Rectal smooth muscle tissue (tissue), 1 donor: ENCODE results near the gene AGFG1.
"Not testable (repeated sequence)": the region's sequence is repeated elsewhere in the genome, so short reads cannot be mapped to it uniquely, and the experiment has no call there.

Experiments
- H3K27ac ChIP-seq: one replicate; pipeline ENCODE4 v1.7.0; 2013; ENCODE audit warnings: low read depth, low read length, inconsistent platforms
- H3K27me3 ChIP-seq: one replicate; pipeline ENCODE4 v1.7.0; 2013; ENCODE audit warnings: low read length; ENCODE audit not compliant: control insufficient read depth, insufficient read depth
- H3K36me3 ChIP-seq: one replicate; pipeline ENCODE4 v1.7.0; 2013; ENCODE audit warnings: low read length; ENCODE audit not compliant: control insufficient read depth, insufficient read depth
- H3K4me1 ChIP-seq: one replicate; pipeline ENCODE4 v1.7.0; 2013; ENCODE audit warnings: low read length; ENCODE audit not compliant: control insufficient read depth, insufficient read depth
- H3K4me3 ChIP-seq: one replicate; pipeline ENCODE4 v1.7.0; 2013; ENCODE audit warnings: low read length
- H3K9ac ChIP-seq: one replicate; pipeline ENCODE4 v1.7.0; 2013; ENCODE audit warnings: low read length

AGFG1 gene

DNA sequence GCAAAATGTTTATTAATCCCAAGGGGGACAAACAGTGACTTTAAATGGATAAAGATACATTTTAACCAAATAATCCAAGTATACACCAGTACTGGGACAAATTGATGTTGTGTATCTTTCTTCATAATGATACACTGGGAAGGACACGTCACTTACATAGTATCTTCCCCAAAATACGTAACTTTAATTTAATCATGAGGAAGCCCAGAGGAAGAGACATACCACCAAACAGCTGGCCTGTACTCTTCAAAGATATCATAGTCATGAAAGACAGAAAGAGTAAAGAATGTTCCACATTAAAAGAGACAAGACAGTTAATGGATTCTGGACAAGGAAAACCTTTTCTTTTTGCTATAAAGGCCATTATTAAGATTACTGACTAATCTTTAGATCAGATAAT is 37.1 kb downstream of the AGFG1 start:
- H3K36me3 ChIP-seq, result no peaks in the 10 kb centered on the region
- H3K9ac ChIP-seq, result no peak overlapping the region
- no peaks in the 10 kb centered on the region for H3K27me3 ChIP-seq
- no peak overlapping the region for H3K4me3 ChIP-seq
- H3K4me1 ChIP-seq, result no peaks in the 10 kb centered on the region
- no peak overlapping the region for H3K27ac ChIP-seq

GRCh38 chr2:227509824-227510619 is 38.1 kb downstream of the AGFG1 start:
- no peak overlapping the region for H3K9ac ChIP-seq
- no peaks in the 10 kb centered on the region for H3K36me3 ChIP-seq
- no peak overlapping the region for H3K27ac ChIP-seq
- H3K4me1 ChIP-seq, result no peaks in the 10 kb centered on the region
- H3K4me3 ChIP-seq, result no peak overlapping the region
- no peaks in the 10 kb centered on the region for H3K27me3 ChIP-seq

DNA sequence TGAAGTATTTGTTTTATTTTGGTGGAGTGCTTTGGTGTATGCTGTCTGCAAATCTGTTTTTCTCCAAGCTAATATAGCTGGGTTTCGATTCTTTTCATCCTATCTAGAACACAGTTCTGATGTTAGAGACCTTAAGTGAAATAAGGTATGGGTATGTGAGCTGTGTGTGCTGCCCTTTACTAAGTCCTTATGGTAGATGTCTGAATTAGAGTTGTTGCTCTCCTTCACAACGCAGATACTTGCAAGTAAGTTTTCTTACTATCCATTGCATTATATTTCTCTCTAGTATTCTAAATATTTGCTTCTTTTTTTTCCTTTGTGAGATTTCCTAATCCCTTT is 38.6 kb downstream of the AGFG1 start:
- Histone ChIP-seq H3K27ac (no peak overlapping the region), H3K4me3 (no peak overlapping the region), H3K27me3 (no peaks in the 10 kb centered on the region), H3K4me1 (no peaks in the 10 kb centered on the region), H3K9ac (no peak overlapping the region), H3K36me3 (no peaks in the 10 kb centered on the region)

DNA sequence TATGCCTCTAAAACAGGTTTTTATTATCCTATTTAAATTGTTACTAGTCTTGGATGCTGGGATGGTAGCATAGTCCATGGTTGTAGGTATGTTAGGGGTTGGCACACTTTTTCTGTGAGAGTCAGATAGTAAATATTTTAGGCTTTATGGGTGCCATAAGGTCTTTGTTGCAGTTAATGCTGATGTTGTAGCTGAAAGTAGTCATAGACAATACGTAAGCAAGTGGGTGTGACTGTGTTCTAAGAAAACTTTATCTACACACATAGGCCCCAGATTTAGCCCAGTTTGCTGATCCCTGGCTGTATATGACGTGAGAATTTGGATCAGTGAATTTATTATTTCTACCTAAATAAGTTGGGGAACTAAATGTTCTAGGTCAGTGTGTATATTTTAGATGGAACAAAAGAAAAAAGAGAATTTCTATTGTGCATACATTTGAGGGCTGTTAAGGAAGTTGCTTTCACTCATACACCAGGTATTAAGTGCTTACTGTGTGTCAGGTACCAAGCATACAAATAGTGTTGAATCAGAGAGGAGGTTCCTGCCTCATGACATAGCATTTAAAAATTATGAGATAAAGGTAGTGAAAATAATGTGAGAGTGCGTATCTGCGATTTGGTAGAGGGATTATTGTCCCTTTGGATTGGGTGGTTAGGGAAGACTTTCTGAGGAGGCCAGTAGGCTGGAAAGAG is 39.4 kb downstream of the AGFG1 start:
- no peak overlapping the region for H3K4me3 ChIP-seq
- no peaks in the 10 kb centered on the region for H3K27me3 ChIP-seq
- H3K27ac ChIP-seq, result no peak overlapping the region
- no peak overlapping the region for H3K9ac ChIP-seq
- H3K4me1 ChIP-seq, result peaks cover 5% of the 10 kb centered on the region
- H3K36me3 ChIP-seq, result no peaks in the 10 kb centered on the region

- H3K36me3 ChIP-seq, result no peaks in the 10 kb centered on the region
- no peak overlapping the region for H3K9ac ChIP-seq
- no peak overlapping the region for H3K4me3 ChIP-seq
- no peak overlapping the region for H3K27ac ChIP-seq
- peaks cover 8% of the 10 kb centered on the region for H3K4me1 ChIP-seq
- H3K27me3 ChIP-seq, result no peaks in the 10 kb centered on the region
Observed at GRCh38 chr2:227511955-227512354, 40.0 kb downstream of the AGFG1 start.

- no peak overlapping the region for H3K9ac ChIP-seq
- peaks cover 8% of the 10 kb centered on the region for H3K4me1 ChIP-seq
- H3K4me3 ChIP-seq, result no peak overlapping the region
- no peak overlapping the region for H3K27ac ChIP-seq
- H3K27me3 ChIP-seq, result no peaks in the 10 kb centered on the region
- H3K36me3 ChIP-seq, result no peaks in the 10 kb centered on the region
Observed at GRCh38 chr2:227513113-227513512, 41.2 kb downstream of the AGFG1 start.

GRCh38 chr2:227515742-227516141 is 43.8 kb downstream of the AGFG1 start:
- peaks cover 8% of the 10 kb centered on the region for H3K4me1 ChIP-seq
- H3K9ac ChIP-seq, result no peak overlapping the region
- H3K4me3 ChIP-seq, result no peak overlapping the region
- no peaks in the 10 kb centered on the region for H3K27me3 ChIP-seq
- no peak overlapping the region for H3K27ac ChIP-seq
- H3K36me3 ChIP-seq, result no peaks in the 10 kb centered on the region

DNA sequence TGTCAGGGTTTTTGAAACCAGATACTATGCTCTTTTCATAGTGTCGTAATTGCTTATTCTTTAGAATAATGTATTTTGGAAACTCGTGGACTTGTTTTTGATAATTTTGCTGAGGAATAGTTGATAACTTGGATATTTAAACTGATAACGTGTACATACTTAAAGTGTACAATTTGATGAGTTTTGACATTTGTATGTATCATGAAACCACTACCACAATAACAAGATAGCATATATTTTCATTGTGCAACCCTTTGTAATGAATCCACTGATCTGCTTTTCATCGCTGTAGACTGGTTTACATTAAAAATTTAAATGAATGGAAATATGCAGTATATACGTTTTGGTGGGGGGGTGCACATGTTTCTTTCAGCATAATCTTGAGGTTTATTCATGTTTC is 45.8 kb downstream of the AGFG1 start:
- no peak overlapping the region for H3K9ac ChIP-seq
- H3K4me3 ChIP-seq, result no peak overlapping the region
- peaks cover 8% of the 10 kb centered on the region for H3K4me1 ChIP-seq
- no peak overlapping the region for H3K27ac ChIP-seq
- H3K36me3 ChIP-seq, result peaks cover 2% of the 10 kb centered on the region
- H3K27me3 ChIP-seq, result no peaks in the 10 kb centered on the region

DNA sequence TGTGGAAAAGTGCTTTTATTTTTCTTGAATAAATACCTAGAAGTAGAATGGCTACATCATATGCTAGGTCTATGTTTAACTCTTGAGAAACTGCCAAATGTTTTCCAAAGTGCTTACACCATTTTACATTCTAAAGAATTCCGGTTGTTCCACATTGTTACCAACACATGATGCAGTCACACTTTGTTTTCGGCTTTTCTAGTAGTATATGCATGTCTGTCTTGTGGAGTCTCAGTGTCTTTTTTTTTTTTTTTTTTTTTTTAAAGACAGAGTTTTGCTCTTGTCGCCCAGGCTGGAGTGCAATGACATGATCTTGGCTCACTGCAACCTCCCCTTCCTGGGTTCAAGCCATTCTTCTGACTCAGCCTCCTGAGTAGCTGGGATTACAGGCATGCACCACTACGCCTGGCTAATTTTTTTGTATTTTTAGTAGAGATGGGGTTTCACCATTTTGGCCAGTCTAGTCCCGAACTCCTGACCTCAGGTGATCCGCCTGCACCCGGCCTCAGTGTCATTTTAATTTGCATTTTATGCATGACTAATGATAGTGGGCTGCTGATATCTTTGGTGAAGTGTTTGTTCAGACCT is 46.4 kb downstream of the AGFG1 start:
- H3K36me3 ChIP-seq, H3K27ac ChIP-seq, H3K4me3 ChIP-seq, H3K9ac ChIP-seq, H3K27me3 ChIP-seq, H3K4me1 ChIP-seq: not testable (repeated sequence)

DNA sequence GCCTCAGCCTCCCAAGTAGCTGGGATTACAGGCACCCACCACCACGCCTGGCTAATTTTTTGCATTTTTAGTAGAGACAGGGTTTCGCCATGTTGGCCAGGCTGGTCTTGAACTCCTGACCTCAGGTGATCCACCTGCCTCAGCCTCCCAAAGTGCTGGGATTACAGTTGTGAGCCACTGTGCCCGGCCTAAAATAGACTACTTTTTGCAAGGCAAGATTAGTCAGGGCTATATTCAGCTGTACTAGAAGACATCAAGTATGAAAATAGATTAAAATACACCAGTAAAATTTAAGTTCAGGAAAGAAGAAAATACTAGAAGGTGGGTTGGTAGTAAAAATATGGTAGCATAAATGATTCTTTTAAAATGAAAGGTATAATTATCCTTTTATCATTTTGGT is 49.2 kb downstream of the AGFG1 start:
- H3K9ac ChIP-seq, result not testable (repeated sequence)

DNA sequence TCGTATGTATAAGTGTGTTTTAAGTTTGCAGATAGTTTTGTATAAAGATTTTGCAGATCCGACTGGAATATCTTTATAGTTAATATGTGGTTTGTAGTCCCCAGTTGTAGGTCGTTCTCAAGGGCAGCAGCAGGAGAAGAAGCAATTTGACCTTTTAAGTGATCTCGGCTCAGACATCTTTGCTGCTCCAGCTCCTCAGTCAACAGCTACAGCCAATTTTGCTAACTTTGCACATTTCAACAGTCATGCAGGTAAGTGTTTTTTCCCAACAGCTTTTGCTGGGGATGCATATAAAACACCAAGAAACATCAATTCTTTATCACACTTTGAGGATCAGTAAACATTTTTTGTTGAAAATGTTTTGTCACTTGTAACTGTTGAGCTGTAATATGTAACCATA is 52.7 kb downstream of the AGFG1 start:
- Histone ChIP-seq H3K36me3 (peaks cover 6% of the 10 kb centered on the region), H3K27ac (no peak overlapping the region), H3K4me3 (no peak overlapping the region), H3K27me3 (no peaks in the 10 kb centered on the region), H3K9ac (no peak overlapping the region), H3K4me1 (no peaks in the 10 kb centered on the region)

More for the DNA sequence above, 49.2 kb downstream of the AGFG1 start:
- not testable (repeated sequence) for H3K27ac ChIP-seq, H3K4me1 ChIP-seq, H3K4me3 ChIP-seq, H3K36me3 ChIP-seq, H3K27me3 ChIP-seq

GRCh38 chr2:227527351-227527750 is 55.4 kb downstream of the AGFG1 start:
- Histone ChIP-seq H3K9ac (no peak overlapping the region), H3K36me3 (peaks cover 3% of the 10 kb centered on the region), H3K4me1 (no peaks in the 10 kb centered on the region), H3K4me3 (no peak overlapping the region), H3K27me3 (no peaks in the 10 kb centered on the region), H3K27ac (no peak overlapping the region)

- Histone ChIP-seq H3K27ac (no peak overlapping the region), H3K36me3 (peaks cover 3% of the 10 kb centered on the region), H3K27me3 (no peaks in the 10 kb centered on the region), H3K9ac (no peak overlapping the region), H3K4me3 (no peak overlapping the region), H3K4me1 (no peaks in the 10 kb centered on the region)
Observed at GRCh38 chr2:227528803-227529202, 56.8 kb downstream of the AGFG1 start.
